GM20000 (cell line): Measurements from ENCODE around the gene KRTAP5-1.
"Not testable (repeated sequence)": the region's sequence is repeated elsewhere in the genome, so short reads cannot be mapped to it uniquely, and the experiment has no call there.

Experiments
- DNase-seq: peaks from one replicate; pipeline ENCODE4 v3.0.0; 2012; ENCODE audit warnings: low spot score
- CTCF ChIP-seq: IDR thresholded peaks from 2 replicates; pipeline ENCODE4 v1.5.1; 2012; ENCODE audit warnings: mild to moderate bottlenecking, control low read depth; ENCODE audit errors: extremely low read depth, missing control alignments

Gene KRTAP5-1

GRCh38 chr11:1576825-1577224 is 8.3 kb downstream of the KRTAP5-1 start:
- no peak for DNase-seq
- no peak for TF ChIP-seq CTCF

DNA sequence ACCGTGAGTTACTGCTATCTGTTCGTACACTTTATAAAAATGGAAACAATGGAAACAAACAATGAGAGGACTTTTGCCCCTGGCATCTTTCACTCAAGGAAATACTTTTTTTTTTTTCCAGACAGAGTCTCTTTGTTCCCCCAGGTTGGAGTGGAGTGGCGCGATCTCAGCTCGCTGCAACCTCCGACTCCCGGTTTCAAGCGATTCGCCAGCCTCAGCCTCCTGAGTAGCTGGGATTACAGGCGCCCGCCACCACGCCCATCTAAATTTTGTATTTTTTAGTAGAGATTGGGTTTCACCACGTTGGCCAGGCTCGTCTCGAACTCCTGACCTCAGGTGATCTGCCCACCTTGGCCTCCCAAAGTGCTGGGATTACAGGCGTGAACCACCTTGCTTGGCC is 9.3 kb downstream of the KRTAP5-1 start:
- DNase-seq = not testable (repeated sequence)

GRCh38 chr11:1574933-1575242 is 10.2 kb downstream of the KRTAP5-1 start:
- TF ChIP-seq CTCF = no peak

DNA sequence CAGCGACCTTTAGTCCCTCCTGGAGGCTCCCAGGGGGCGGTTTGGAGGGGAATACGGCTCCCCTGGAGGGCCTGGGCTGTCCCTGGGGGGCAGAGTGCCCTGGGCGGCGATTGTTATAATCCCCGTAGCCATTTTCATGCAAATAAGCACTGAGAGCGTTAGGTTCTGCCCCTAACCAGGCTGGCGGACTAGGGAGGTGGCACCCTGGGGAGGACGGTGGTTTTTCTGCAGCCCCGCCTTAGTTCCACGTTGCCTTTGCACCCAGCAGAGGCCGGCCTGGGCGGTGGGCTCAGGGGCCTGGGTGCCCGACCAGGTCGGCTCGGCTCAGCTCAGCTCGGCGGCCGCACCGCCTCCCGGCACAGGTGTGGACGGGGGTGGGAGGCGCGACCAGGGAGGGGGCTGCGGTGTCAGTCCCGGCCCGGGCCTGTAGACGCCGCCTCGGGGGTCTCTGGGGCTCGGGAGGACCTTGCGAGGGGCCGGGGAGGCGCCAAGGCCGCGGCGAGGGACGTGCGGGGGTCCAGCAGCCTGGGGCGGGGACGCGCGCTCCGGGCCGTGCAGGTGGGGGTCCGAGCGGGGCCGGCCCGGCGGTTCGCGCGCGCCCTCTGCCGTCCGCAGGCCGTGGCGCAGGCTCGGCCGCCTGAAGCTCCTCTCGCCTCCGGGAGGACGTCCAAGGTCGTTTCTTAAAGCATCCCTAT is 10.7 kb downstream of the KRTAP5-1 start:
- peak; percentile 95 for TF ChIP-seq CTCF
- peak; percentile 88 for DNase-seq

More at GRCh38 chr11:1574933-1575242, 10.2 kb downstream of the KRTAP5-1 start:
- no peak for DNase-seq

DNA sequence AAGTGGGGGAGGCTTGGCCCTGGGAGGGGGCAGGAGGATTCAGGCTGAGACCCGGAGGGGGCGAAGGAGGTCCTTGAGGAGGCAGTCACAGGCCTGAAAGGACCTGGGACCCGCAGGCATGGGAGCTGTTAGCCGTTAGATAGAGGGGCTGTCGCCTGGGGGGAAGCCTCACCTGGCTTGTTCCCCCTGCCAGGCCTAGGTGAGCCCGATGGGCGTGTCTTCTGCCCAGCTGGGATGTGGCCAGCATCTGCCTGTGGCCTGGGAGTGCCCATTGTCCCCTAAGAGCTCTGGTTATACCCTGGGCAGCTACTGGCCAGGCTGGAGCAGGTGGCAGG is 11.2 kb downstream of the KRTAP5-1 start:
- no peak for TF ChIP-seq CTCF
- no peak for DNase-seq

DNA sequence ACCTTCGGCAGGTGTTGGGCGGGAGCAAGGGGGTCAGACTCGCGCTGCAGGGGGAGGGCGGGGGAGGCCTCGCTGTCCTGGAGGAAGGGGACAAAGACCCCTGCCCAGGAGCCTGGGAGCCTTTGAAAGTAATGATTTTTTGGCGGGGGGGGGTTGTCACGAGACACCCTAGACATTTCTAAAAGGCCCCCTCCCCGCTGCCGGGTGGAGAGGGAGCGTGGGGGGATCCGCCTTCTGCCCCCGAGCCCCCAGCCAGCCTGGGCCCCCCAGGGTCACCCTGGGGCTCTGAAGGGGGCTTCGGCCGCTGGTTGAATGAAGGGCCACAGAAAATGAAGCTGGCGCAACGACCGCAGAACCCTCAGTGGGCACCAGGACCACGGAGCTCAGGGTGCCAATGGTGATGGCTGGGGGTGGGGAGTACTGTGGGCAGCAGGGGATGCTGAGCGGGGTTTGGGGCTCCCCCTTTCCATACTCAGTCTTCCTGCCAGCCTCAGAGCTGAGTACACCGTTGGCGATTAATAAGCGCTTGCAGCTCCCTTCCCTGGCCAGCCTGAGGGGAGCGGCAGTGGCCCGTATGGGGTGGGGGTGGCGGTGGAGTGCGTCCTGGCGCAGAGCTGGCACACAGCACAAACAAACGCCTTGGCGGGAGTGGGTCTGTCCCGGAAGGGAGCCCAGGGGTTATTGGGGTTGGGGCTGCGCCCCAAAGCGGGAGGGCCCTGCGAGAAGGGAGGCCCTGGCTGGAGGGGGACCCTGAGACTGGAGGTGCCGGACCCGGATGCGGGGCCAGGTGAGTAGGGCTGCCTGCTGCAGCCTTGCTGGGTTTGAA is 11.8 kb downstream of the KRTAP5-1 start:
- DNase-seq = peak; percentile 41
- no peak for TF ChIP-seq CTCF

GRCh38 chr11:1572197-1573076 is 12.6 kb downstream of the KRTAP5-1 start, which contains the start of gene DUSP8:
Gene DUSP8 (minus strand): TSS chr11:1572271. CDS start chr11:1565826, 6,445 bp downstream.
- DNase-seq = peak; percentile 98
- no peak for TF ChIP-seq CTCF
